ENCODE data around the gene KIFC1. TPM values are rescaled to one million over a fixed set of nuclear protein-coding genes. Genes with fewer than 3 reads are reported as not detected.
A peak's percentile ranks its signal among the peaks of the same experiment; 100 is the strongest.

The KIFC1 gene
- total and polyA plus RNA-seq, 8 donors: 0.46 to 15.4 (median 6.6) TPM; not detected in 1

DNA sequence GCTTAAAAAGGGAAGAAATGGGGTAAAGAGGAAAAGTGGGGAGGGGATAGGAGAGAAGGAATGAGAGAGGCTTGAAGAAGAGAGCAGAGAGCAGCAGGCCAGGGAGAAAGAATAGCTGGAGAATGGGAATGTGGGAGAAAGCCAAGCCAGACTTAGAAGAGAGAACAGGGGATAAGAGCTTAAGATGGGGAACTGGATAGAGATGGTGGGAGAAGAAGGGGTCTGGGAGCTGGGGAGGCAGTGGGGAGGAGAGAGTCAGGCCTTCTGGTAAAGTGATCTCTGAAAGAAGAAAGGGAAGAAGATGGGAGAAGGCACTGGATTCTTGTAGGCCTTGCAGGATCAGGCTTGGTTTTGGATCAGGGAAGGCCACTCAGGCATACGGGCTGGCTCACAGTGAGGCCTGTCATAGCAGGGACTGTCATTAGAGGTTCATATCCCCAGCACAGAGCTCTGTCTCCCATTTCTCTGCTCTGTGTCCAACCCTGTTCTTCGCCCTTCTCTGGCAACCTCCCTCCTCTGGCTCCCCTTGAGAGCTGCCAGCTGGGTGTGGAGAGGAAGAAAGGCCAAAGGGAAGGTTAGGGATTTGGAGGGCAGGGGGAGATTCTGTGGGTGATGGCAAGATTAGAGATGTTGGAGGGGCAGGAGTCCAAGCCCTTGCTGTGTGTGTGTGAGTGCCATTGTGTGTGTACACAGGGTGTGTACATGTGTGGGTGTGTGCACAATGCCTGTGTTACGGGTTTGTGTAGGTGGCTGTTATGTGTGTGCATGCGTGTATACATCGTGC is 37.5 kb downstream of the KIFC1 start:
- peak overlapping the region; percentile 51 to 95 (median 69) for H3K27ac ChIP-seq
- H3K4me1 ChIP-seq: peaks cover 38 to 91% (median 70%) of the 10 kb centered on the region in 4 donors

DNA sequence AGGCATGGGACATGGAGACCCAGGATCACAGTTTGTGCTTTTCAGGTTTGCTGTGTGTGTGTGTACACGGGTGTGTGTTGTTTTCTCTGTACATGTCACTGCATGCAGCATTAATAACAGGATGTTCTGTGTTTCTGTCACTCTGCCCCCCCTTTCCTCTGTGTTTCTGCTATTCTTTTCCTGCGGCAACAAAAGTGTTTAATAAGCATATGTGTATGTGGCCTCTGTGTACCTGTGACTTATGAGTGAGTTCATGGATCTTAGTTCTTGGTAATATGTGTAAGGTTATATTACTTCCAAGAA is 38.1 kb downstream of the KIFC1 start:
- peak overlapping the region in 3 of 5 donors; percentile 69 to 95 (median 94) for H3K27ac ChIP-seq
- intact Hi-C loops (cut with DNase I; ENCODE audit: low total_unique reads): no loop called here
- DNase-seq: no peak
- TF ChIP-seq, protein P1, sequence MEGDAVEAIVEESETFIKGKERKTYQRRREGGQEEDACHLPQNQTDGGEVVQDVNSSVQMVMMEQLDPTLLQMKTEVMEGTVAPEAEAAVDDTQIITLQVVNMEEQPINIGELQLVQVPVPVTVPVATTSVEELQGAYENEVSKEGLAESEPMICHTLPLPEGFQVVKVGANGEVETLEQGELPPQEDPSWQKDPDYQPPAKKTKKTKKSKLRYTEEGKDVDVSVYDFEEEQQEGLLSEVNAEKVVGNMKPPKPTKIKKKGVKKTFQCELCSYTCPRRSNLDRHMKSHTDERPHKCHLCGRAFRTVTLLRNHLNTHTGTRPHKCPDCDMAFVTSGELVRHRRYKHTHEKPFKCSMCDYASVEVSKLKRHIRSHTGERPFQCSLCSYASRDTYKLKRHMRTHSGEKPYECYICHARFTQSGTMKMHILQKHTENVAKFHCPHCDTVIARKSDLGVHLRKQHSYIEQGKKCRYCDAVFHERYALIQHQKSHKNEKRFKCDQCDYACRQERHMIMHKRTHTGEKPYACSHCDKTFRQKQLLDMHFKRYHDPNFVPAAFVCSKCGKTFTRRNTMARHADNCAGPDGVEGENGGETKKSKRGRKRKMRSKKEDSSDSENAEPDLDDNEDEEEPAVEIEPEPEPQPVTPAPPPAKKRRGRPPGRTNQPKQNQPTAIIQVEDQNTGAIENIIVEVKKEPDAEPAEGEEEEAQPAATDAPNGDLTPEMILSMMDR (IDR thresholded peaks at IDR 0.05): no peak
- peak in 1 of 3 donors; percentile 25 for TF ChIP-seq POLR2AphosphoS5 (IDR thresholded peaks at IDR 0.05)
- H3K36me3 ChIP-seq: peaks cover 0 to 8% (median 0%) of the 10 kb centered on the region in 4 donors
- H3K4me1 ChIP-seq: peaks cover 36 to 89% (median 64%) of the 10 kb centered on the region in 4 donors
- H3K4me3 ChIP-seq: no peak overlapping the region
- 33 to 44% (median 39%) methylated on average over 2 of the region's 2 CpGs for WGBS, 5 donors
- no peaks in the 10 kb centered on the region for H3K27me3 ChIP-seq
- no peaks in the 10 kb centered on the region for H3K9me3 ChIP-seq

More for the DNA sequence above, 37.5 kb downstream of the KIFC1 start:
- peak in 1 of 2 donors; percentile 39 for DNase-seq
- peaks cover 0 to 6% (median 0%) of the 10 kb centered on the region in 4 donors for H3K36me3 ChIP-seq
- intact Hi-C loops (cut with DNase I; ENCODE audit: low total_unique reads): no loop called here
- H3K4me3 ChIP-seq: no peak overlapping the region
- TF ChIP-seq, protein P1 (IDR thresholded peaks at IDR 0.05): no peak
- TF ChIP-seq EP300 (IDR thresholded peaks at IDR 0.05) (no peak), POLR2A (IDR thresholded peaks at IDR 0.05) (no peak), POLR2AphosphoS5 (IDR thresholded peaks at IDR 0.05) (no peak)
- no peaks in the 10 kb centered on the region for H3K27me3 ChIP-seq
- no peaks in the 10 kb centered on the region for H3K9me3 ChIP-seq
- 51 to 61% (median 56%) methylated on average over 5 of the region's 5 CpGs for WGBS, 5 donors

DNA sequence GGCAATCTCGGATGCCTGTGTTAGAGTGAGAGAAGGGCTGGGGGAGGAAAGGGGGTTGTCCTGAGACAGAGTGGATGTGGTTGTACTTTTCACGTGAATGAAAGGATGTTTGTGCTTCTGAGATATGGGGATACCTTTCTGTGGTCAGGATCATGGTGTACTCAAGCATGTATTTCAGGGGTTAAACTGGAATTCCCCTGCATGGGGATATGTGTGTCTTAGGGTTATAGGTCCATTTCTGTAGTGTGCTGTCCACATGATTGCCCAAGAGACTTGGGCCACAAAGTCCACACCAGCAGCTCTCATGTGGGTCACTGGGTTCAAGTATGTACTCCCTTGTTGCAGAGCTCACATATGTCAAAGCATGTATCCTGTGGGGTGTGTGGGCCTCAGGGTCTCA is 38.7 kb downstream of the KIFC1 start:
- peaks cover 4 to 14% (median 4%) of the 10 kb centered on the region in 4 donors for H3K36me3 ChIP-seq
- WGBS, 5 donors: 39 to 63% (median 58%) methylated on average over 2 of the region's 2 CpGs
- no peaks in the 10 kb centered on the region for H3K27me3 ChIP-seq
- H3K27ac ChIP-seq: peak overlapping the region in 2 of 5 donors; percentile 40 to 82
- no peak overlapping the region for H3K4me3 ChIP-seq
- no peak for DNase-seq
- H3K4me1 ChIP-seq: peaks cover 31 to 83% (median 59%) of the 10 kb centered on the region in 4 donors
- no peaks in the 10 kb centered on the region for H3K9me3 ChIP-seq
- TF ChIP-seq POLR2A (IDR thresholded peaks at IDR 0.05) (no peak), POLR2AphosphoS5 (IDR thresholded peaks at IDR 0.05) (no peak), EP300 (IDR thresholded peaks at IDR 0.05) (no peak)
- TF ChIP-seq, protein P1 (IDR thresholded peaks at IDR 0.05): no peak
- intact Hi-C loops (cut with DNase I; ENCODE audit: low total_unique reads): no loop called here

DNA sequence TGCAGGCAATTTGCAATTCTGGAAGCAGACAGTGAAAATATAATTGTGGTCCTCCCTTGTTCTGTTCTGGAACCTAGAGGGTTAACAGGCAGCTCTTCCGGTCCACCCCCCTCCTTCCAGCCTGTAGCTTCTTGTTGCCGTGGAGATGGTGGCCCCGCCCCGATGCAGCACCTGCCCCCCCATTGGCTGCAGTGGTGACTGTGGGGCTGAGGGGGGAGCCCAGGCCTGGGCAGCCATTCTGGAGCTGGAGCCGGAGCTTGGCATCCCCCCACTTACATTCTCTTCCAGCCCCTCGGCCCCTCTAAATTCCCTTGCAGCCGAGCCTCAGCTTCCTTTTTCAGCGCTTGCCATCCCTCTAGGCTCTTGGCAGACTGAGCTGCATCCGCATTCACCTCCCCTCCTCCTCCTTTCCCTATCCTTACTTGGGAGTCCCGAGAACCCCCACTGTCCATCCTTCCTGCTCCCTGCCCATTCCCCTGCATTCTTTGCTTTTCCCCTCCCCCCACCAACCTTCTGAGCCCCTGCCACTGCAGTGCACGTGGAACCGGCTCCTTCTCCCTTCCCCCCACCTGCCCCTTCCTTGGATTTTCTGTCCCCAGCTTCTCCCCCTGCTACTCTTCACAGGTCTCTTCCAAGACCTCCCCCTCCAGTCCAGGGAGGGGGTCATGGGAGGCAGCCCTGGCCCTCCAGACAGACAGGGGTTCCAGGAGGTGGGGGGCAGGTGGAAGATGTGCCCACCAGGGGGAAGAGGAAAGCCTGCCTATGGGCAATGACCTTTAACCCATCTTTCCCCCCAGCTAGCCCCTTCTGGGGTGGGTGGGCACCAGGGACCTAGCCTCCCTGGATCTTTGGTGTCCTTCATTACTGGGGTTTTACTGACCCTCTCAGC is 39.6 kb downstream of the KIFC1 start:
- peak overlapping the region in 2 of 5 donors; percentile 65 to 82 for H3K27ac ChIP-seq
- no peaks in the 10 kb centered on the region for H3K9me3 ChIP-seq
- TF ChIP-seq POLR2A (IDR thresholded peaks at IDR 0.05) (no peak), EP300 (IDR thresholded peaks at IDR 0.05) (no peak), POLR2AphosphoS5 (IDR thresholded peaks at IDR 0.05) (no peak)
- TF ChIP-seq, protein P1 (IDR thresholded peaks at IDR 0.05): no peak
- H3K4me1 ChIP-seq: peaks cover 29 to 77% (median 54%) of the 10 kb centered on the region in 4 donors
- peak; percentile 43 to 93 for DNase-seq
- H3K27me3 ChIP-seq: no peaks in the 10 kb centered on the region
- peaks cover 13 to 23% (median 13%) of the 10 kb centered on the region in 4 donors for H3K36me3 ChIP-seq
- WGBS, 5 donors: 12 to 24% (median 21%) methylated on average over 9 to 12 of the region's 12 CpGs
- H3K4me3 ChIP-seq: peak overlapping the region; percentile 7 to 29 (median 20)
- intact Hi-C loops (cut with DNase I; ENCODE audit: low total_unique reads): no loop called here

Measured in stomach (tissue), 9 donors.